ENCODE results near the gene PDZRN4.
"Not testable (repeated sequence)": the region's sequence is repeated elsewhere in the genome, so short reads cannot be mapped to it uniquely, and the experiment has no call there.

The PDZRN4 gene

GRCh38 chr12:41587574-41587973, 399.5 kb downstream of the PDZRN4 start:
- DNase-seq = no peak

GRCh38 chr12:41589878-41590277, 401.8 kb downstream of the PDZRN4 start:
- DNase-seq = no peak

- no peak for DNase-seq
Observed at GRCh38 chr12:41596190-41596589, 408.1 kb downstream of the PDZRN4 start.

GRCh38 chr12:41604830-41605229, 416.7 kb downstream of the PDZRN4 start:
- no peak for DNase-seq

- DNase-seq = no peak
Observed at GRCh38 chr12:41605545-41606305, 417.6 kb downstream of the PDZRN4 start.

- no peak for DNase-seq
Observed at GRCh38 chr12:41606468-41607445, 418.6 kb downstream of the PDZRN4 start.

- DNase-seq = no peak
Observed at GRCh38 chr12:41612892-41613557, 424.9 kb downstream of the PDZRN4 start.

GRCh38 chr12:41615174-41615573, 427.1 kb downstream of the PDZRN4 start:
- not testable (repeated sequence) for DNase-seq

- DNase-seq = no peak
Observed at GRCh38 chr12:41619705-41620104, 431.6 kb downstream of the PDZRN4 start.

GRCh38 chr12:41621291-41621690, 433.2 kb downstream of the PDZRN4 start:
- DNase-seq = no peak
